Jurkat, Clone E6-1 (cell line): ENCODE results near the gene LDLRAD1.
"Not testable (repeated sequence)": the region's sequence is repeated elsewhere in the genome, so short reads cannot be mapped to it uniquely, and the experiment has no call there.

Source experiments
- DNase-seq: peaks from one replicate; pipeline ENCODE4 v3.0.0-alpha.2; 2011; ENCODE audit warnings: low read depth, low spot score
- H3K4me3 ChIP-seq: 2 replicates; pipeline ENCODE4 v1.5.1; 2011; ENCODE audit warnings: mild to moderate bottlenecking, low read length, control low read depth, moderate library complexity

LDLRAD1 gene

DNA sequence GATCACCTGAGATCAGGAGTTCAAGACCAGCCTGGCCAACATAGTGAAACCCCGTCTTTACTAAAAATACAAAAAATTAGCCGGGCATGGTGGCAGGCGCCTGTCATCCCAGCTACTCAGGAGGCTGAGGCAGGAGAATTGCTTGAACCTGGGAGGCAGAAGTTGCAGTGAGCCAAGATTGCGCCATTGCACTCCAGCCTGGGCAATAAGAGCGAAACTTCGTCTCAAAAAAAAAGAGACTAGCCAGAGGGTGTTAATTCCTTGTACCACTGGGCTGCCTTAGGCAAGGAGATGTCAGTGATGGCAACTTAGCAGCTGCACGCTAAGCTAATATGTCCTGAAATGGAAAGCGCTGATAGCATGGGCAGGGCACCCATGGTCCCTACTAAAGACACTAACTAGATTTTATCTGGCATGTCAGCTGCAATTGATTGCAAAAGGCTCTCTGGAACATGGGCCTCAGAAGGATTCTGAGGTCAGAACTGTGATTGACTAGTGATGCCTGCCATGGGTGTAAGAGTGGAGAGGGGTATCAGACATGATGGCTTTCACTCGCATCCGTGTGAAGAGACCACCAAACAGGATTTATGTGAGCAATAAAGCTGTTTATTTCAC is 1.7 kb upstream of the LDLRAD1 start:
- not testable (repeated sequence) for H3K4me3 ChIP-seq, DNase-seq

DNA sequence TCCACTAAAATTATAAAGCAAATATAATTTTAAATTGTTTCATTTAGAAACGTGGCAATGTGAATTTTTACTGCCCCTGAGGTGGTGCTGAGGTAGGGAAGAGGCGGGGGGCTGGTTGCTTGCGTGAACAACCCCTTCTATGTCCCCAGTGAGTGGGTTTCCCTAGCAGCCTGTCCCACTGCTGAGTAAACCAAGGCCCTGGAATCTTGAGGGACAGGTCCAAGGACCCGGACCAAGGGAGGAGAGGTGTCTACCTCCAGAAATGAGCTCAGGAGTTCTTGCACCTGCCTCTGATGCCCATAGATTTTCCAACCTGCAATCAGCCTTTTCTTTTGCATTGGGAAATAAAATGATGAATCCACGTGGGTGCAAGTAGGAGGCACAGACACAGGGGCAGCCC is 649 bp upstream of the LDLRAD1 start:
- DNase-seq, result no peak
- no peak overlapping the region for H3K4me3 ChIP-seq

DNA sequence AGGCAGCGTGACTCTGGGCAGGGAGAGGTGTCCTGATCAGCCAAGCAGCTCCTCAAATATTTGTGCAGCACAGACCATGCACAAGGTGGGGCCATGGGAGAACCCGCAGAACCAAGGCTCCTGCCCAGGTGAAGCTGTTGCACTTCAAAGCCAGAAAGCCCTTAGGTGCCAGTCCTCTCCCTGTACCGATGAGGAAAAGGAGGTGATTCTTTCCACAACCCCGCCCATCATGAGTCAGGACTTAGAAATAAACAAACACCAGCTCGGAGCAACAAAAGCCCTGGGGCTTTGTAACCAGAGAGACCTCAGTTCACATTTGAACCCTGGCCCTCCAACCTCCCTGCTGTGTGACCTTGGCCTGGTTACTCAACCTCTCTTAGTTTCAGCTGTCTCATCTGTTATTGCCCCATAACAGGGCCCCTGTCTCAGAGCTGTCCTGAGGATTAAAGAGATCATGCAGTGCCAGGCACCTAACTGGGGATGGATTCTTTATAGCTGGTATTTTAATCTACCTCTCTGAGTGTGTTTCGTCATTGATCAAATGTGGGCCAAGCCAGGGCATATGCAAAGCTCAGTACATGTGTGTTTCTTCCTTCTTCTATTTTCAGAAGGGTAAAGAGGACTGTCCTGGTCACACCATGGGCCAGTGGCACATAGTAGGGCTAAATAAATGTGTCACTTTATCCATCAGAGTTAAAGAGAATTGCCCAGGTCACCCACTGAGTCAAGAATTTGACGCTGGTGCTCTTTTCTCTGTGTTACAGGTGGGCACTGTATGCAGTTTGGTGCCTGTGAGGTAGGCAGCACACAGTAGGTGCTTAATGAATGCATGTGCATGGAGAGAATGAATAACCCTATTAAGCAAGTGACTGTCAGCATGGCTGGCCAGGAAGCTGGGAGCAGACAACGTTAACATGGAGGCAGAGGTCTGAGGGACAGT is 1.4 kb downstream of the LDLRAD1 start:
- no peak overlapping the region for H3K4me3 ChIP-seq
- DNase-seq, result no peak

DNA sequence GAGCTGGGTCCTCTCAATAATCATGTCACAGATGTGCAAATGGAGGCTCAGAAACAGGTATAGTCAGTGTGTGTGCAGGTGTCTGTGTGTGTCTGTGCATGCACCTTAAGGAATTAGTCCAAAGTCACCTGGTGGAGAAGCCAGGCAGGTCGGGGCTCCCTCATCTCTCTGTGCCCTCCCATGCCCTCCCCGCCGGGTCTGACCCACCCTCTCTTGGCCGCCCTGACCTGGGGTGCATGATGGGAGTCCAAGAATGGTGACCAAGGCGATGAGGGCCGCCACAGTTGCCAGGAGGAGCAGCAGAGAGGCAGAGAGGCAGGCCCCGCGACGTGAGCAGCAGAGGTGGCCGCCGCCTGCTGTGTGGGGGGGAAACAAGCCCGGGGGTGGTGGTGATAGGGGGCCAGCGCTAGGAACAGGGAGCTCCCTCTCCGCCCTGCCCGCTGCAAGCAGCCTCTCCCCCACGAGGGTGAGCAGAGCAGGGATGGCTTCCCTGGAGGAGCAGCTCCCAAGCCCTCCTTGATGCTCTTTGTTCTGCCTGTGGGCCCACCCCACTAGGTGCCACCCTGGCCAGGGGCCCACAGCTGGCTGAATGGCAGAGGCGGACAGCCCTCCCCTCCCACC is 3.9 kb downstream of the LDLRAD1 start:
- DNase-seq, result no peak
- H3K4me3 ChIP-seq, result no peak overlapping the region

DNA sequence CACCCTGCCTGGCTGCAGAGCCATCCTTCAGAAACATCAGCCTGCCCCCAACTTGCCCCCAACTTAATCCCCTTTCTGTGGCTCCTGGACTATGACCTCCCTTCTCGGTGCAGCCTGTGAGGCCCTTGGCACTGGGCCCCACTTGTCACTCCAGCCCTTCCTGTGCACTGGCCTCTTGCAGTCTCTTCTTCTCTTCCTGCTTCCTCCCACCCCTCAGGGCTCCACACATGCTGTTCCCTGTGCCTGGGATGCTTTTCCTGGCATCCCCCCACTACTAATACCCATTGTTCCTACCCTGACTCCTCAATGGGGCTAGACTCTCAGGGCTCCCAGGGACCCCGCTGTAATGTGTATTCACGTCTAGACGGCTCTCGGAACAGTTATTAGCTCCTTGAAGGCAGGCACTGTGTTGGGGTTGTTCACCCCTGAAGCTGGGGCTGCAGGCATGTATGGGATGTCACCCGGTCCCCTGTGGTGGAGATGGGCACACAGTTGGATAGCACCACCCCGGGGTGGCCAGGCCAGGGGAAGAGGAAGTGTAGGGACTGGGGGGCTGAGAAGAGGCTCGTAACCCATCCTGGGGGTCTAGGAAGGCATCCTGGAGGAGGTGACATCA is 4.5 kb downstream of the LDLRAD1 start:
- no peak for DNase-seq
- H3K4me3 ChIP-seq, result no peak overlapping the region

DNA sequence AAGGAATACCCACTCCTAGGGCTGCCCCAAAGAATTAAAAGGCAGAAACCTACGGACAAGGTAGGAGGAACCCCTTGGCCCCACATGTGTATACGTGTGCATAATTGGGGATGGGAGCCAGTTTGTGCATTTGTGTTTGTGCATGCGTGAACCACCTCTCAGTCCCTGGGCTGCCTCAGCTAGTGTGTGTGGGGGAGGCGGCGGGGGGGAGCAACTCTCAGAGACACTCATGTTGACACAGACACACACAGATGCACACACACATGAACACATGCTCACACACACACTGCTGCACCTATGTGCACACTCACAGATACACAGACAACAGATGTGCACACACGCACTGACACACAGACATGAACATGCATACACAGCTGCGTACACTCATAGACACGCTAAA is 5.1 kb downstream of the LDLRAD1 start:
- no peak for DNase-seq
- no peak overlapping the region for H3K4me3 ChIP-seq

DNA sequence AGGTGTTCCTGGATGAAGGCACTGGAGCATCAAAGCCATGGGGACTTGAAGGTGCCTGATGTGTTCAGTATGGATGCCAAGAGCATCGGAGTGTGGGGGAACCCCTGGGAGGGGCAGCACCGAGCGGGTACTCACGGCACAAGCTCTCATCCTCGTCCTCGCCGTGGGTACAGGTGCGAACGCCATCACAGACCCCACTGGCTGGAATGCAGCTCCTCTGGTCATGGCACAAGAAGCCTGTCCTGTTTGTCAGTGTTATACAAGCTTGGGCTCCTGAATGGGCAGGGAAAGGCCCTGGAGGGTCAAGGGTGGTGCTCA is 6.0 kb downstream of the LDLRAD1 start:
- DNase-seq, result no peak
- H3K4me3 ChIP-seq, result no peak overlapping the region

DNA sequence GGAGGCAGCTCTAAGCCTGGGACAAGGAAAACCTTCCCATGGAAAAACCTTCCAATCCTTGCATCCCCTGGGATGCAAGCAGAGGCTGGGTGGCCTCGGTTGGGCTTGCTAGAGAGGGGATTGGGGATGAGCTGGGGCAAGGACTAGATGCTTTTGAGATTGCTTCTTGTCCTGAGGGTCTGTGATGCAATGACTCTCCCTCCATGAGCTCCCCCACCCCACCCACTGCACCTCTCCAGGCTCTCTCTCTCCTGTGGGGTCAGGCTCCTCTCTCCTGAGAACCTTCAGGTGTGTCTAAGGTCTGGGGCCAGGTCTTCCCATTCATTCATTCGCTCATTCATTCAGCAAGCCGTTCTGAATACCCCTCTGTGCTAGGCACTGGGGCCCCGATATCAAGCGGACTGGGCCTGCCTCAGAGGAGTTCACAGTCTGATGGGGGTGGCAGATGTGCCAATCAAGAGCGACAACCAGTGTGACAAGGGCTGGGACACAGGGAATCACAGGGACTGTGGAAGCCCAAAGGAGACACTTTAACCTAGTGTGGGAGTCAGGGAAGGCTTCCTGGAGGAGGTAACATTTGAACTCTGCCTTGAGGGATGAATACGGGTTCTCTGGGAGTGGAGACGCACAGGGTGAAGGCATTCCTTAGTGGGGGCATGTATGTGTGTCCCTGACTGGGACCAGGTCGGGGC is 6.5 kb downstream of the LDLRAD1 start:
- DNase-seq, result no peak

DNA sequence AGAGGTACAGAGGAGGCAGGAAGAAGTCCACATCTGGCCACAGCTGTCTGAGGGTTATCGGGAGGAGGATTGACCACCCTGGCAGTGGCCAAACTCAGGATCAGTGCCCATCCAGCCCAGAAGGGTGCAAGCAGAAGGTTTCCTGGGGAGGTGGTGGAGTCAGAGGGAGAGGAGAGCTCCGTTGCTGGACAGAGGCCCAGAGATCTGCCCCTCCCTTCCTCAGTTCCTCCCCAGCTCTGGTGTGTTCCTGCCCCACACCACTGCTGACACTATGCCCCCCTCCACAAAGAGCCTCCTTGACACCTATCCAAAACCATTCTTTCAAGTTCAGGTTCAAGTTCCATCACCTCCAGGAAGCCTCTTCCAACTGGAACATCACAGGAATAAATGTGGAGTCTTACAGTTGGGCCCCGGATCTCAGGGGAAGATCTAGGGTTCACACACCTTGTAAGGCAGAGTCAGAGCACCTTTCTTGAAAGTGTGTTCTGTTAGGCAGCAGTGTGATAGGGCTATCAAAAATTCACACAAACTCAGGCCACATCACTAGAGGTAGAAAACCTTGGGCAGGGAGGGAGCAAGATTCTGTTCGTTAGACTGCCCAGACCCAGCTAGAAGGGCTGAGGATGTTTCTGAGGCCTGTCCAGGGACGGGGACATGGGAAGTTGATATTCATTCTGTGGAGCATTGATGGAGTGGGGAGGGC is 7.4 kb downstream of the LDLRAD1 start:
- no peak overlapping the region for H3K4me3 ChIP-seq
- DNase-seq, result no peak

More for the DNA sequence above, 6.5 kb downstream of the LDLRAD1 start:
- H3K4me3 ChIP-seq, result no peak overlapping the region

DNA sequence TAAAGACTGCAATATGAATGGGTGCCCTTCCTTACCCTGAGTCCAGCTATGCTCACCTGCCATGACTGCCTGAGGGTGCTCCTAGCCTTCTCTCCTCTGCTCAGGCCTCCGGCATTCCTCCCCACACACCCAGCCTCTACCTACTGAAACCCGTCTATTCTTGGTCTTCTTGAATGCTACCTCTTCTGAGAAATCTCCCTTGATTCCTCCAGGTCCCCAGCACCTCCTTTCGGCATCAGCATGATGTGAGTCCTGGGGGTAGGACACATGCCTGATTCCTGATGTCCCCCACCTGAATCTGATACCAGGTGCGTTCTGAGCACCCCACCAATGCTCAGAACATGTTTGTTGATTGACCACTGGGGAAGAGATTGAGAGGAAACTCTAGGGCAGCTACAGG is 8.6 kb downstream of the LDLRAD1 start:
- H3K4me3 ChIP-seq, result no peak overlapping the region
- no peak for DNase-seq

DNA sequence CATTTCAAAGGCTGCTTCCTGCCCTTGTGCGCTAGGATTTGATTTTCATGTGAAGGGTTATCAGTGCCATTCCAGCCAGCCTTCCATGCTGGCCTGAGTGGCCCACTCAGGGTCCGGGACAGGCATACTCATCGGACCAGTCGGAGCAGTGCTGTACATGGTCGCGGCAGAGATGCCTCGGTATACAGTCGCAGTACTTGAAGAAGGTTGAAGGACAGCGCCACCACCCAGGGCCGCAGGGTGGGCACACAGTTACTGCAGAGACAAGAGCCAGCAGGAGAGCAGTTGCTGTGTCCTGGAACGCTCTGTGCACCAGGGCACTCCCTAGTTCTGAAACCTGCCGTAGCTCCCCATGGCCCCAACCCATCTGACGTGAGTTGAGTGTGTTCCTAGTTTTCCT is 9.1 kb downstream of the LDLRAD1 start:
- DNase-seq, result no peak
- no peak overlapping the region for H3K4me3 ChIP-seq

DNA sequence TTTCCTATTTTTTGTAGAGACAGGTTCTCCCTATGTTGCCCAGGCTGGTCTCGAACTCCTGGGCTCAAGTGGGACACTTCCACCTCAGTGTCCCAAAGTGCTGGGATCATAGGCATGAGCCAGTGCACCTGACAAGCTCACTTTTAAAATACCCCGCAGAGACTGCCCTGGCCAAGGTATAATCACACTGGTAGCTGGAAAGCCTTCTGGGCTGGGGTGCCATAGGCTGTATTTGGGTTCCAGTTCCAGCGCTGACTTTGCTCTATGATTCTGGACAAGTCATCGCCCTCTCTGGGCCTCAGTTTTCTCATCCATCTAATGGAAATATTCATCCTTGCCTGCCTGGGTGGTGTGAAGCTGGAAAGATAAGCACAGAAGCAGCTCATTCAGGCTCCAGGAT is 10.4 kb downstream of the LDLRAD1 start:
- no peak overlapping the region for H3K4me3 ChIP-seq
- DNase-seq, result no peak

DNA sequence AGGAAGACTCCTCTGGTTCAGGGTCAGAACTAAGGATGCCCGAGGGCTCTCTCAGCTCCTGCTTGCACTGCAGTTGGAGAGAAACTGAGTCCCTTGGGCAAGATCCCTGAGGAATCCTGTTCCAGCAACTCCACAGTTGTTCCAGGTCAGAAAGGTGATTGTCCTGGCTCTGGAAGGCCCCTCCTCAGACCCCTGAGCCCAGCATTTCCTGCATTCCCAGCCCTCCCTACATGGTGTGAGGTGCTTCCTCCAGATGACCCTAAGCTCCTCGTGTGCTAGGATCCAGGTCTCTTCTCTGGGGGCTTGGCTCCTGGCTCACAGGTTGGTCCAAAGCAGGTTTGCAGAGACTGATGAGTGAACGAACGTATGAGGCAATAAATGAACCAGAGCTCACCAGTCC is 11.5 kb downstream of the LDLRAD1 start:
- no peak for DNase-seq

DNA sequence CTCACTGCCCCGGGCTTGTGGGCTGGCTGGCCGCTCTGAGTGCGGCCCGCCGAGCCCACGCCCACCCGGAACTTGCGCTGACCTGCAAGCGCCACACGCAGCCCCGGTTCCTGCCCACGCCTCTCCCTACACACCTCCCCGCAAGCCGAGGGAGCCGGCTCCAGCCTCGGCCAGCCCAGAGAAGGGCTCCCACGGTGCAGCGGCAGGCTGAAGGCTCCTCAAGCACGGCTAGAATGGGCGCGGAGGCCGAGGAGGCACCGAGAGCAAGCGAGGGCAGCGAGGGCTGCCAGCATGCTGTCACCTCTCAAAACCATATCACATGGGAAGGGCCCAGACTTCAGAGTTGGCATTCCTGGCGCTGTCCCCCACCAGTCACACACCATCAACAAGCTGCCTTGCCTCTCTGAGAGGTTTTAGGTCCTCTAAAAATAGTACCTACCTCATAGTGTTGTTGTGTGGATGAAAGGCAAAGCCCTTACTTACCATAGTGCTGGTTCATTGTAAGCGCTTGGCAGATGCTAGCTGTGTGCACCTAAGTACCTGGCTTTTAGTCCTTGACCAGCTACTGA is 13.4 kb downstream of the LDLRAD1 start:
- no peak overlapping the region for H3K4me3 ChIP-seq
- no peak for DNase-seq

More for the DNA sequence above, 11.5 kb downstream of the LDLRAD1 start:
- no peak overlapping the region for H3K4me3 ChIP-seq

DNA sequence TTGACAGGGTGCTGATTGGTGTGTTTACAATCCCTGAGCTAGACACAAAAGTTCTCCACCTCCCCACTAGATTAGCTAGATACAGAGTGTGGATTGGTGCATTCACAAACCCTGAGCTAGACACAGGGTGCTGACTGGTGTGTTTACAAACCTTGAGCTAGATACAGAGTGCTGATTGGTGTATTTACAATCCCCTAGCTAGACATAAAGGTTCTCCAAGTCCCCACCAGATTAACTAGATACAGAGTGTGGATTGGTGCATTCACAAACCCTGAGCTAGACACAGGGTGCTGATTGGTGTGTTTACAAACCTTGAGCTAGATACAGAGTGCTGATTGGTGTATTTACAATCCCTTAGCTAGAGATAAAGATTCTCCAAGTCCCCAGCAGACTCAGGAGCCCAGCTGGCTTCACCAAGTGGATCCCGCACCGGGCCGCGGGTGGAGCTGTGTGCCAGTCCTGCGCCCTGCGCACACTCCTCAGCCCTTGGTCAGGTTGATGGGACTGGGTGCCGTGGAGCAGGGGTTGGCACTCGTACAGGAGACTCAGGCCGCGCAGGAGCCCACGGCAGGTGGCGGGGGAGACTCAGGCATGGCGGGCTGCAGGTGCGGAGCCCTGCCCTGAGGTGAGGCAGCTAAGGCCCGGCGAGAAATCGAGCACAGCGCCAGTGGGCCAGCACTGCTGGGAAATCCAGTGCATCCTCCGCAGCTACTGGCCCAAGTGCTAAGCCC is 14.1 kb downstream of the LDLRAD1 start:
- not testable (repeated sequence) for H3K4me3 ChIP-seq, DNase-seq

DNA sequence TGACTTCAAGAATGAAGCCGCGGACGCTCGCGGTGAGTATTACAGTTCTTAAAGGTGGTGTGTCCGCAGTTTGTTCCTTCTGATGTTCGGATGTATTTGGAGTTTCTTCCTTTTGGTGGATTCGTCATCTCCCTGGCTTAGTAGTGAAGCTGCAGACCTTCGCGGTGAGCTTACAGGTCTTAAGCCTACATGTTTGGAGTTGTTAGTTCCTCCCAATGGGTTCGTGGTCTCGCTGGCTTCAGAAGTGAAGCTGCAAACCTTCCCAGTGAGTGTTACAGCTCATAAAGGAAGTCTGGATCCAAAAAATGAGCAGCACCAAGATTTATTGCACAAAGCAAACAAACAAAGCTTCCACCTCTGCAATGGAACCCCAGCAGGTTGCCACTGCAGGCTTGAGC is 14.7 kb downstream of the LDLRAD1 start:
- DNase-seq, result no peak
- no peak overlapping the region for H3K4me3 ChIP-seq

DNA sequence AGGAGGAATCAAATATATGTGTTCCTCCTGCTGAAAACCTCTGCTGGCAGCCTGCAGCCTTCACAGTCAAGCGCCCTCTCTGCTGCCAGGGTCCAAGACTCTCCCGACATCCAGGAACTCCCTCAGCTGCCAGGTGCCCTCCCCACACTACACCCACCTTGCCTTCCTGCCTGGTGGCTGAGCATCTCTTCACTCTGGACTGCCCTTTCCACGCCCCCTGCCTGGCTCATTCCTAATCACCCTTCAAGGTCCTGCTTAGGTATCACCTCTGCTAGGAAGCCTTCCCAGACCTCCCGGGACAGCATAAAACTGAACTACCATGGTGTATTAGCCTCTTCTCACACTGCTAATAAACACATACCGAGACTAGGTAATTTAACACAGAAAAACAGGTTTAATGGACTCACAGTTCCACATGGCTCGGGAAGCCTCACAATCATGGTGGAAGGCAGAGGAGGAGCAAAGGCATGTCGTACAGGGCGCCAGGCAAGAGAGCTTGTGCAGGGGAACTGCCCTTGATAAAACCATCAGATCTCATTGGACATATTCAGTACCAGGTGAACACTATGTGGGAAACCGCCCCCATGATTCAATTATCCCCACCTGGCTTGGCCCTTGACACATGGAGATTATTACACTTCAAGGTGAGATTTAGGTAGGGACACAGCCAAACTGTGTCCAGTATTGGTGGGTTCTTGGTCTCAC is 15.3 kb downstream of the LDLRAD1 start:
- DNase-seq, result no peak
- H3K4me3 ChIP-seq, result no peak overlapping the region
